Measurements from ENCODE around the gene CHST11.
"Not testable (repeated sequence)": the region's sequence is repeated elsewhere in the genome, so short reads cannot be mapped to it uniquely, and the experiment has no call there.

Gene CHST11

GRCh38 chr12:104532636-104533035 lies 75.9 kb downstream of the CHST11 start:
- no peak for DNase-seq

GRCh38 chr12:104533134-104533533 lies 76.4 kb downstream of the CHST11 start:
- DNase-seq: no peak

GRCh38 chr12:104534162-104534856 lies 77.6 kb downstream of the CHST11 start:
- no peak for DNase-seq

- DNase-seq: no peak
Measured at GRCh38 chr12:104534857-104535248, 78.1 kb downstream of the CHST11 start.

GRCh38 chr12:104535369-104535768 lies 78.6 kb downstream of the CHST11 start:
- DNase-seq: no peak

GRCh38 chr12:104536841-104537240 lies 80.1 kb downstream of the CHST11 start:
- no peak for DNase-seq

- DNase-seq: no peak
Measured at GRCh38 chr12:104538056-104538455, 81.3 kb downstream of the CHST11 start.

GRCh38 chr12:104538891-104539462 lies 82.2 kb downstream of the CHST11 start:
- DNase-seq: no peak

GRCh38 chr12:104544836-104545235 lies 88.1 kb downstream of the CHST11 start:
- DNase-seq: no peak

- DNase-seq: no peak
Measured at GRCh38 chr12:104546575-104546974, 89.8 kb downstream of the CHST11 start.

- no peak for DNase-seq
Measured at GRCh38 chr12:104547235-104547634, 90.5 kb downstream of the CHST11 start.

- DNase-seq: no peak
Measured at GRCh38 chr12:104549815-104550480, 93.2 kb downstream of the CHST11 start.

- DNase-seq: no peak
Measured at GRCh38 chr12:104551313-104551931, 94.7 kb downstream of the CHST11 start.

- no peak for DNase-seq
Measured at GRCh38 chr12:104553421-104553820, 96.7 kb downstream of the CHST11 start.

- DNase-seq: no peak
Measured at GRCh38 chr12:104555648-104556047, 98.9 kb downstream of the CHST11 start.

GRCh38 chr12:104557488-104558195 lies 100.9 kb downstream of the CHST11 start:
- DNase-seq: no peak

- no peak for DNase-seq
Measured at GRCh38 chr12:104560881-104561280, 104.1 kb downstream of the CHST11 start.

GRCh38 chr12:104562763-104563162 lies 106.0 kb downstream of the CHST11 start:
- no peak for DNase-seq

GRCh38 chr12:104564662-104565061 lies 107.9 kb downstream of the CHST11 start:
- not testable (repeated sequence) for DNase-seq

- DNase-seq: no peak
Measured at GRCh38 chr12:104565606-104566243, 109.0 kb downstream of the CHST11 start.

GRCh38 chr12:104566244-104566993 lies 109.7 kb downstream of the CHST11 start:
- no peak for DNase-seq
